K562 (cell line): ENCODE measurements around the gene PLEKHA7. TPM values are rescaled to one million over a fixed set of nuclear protein-coding genes. Genes with fewer than 3 reads are reported as not detected.

ENCODE experiments used
- ATAC-seq: fragments of 200-7000 bp; cut with Tn5 transposase; 3 replicates; pipeline ENCODE4 v1.9.1; 2020; ENCODE audit warnings: moderate library complexity
- BruUV-seq: library from RNA; stranded (reverse); fragments of 400-500 nt; replicated peaks from 2 replicates; lab custom pipeline; 2021; lab: Mats Ljungman, UMichigan
- CTCF ChIA-PET: fragments of 300-600 bp; formaldehyde crosslinking; extraction: SDS; loops from one replicate; lab custom pipeline; 2021; ENCODE audit warnings: low intra/inter-chr PET ratio; lab: Yijun Ruan, JAX
- POLR2A ChIA-PET: fragments of 300-600, 350-650 bp; sonication (Branson Sonifier 250); formaldehyde crosslinking; extraction: SDS; loops from one replicate; lab custom pipeline; 2021; ENCODE audit warnings: antibody characterized with exemption, inconsistent platforms; lab: Yijun Ruan, JAX
- DNase-seq, 4 experiments: peaks; one replicate each; pipeline versions ENCODE4 v3.0.0 to v3.0.0-alpha.2; 2011 to 2018; ENCODE audit warnings: low spot score in 3 of 4, mixed read lengths in 3 of 4; ENCODE audit errors: extremely low read depth in 1 of 4
- FAIRE-seq: peaks from 2 replicates; lab custom pipeline; 2011; peaks lifted over from hg19 to GRCh38; lab: Jason Lieb, UNC
- H2AFZ ChIP-seq: 2 replicates; pipeline ENCODE4 v1.6.0; 2011; ENCODE audit warnings: low read depth, low read length, control low read depth, inconsistent platforms
- H3K27ac ChIP-seq: fragments of 200-600 bp; 3 replicates; pipeline ENCODE4 v1.8.0; 2011; ENCODE audit warnings: low read depth, mild to moderate bottlenecking, control low read depth, inconsistent platforms, low read length, moderate library complexity, mixed read lengths; ENCODE audit errors: extremely low read depth
- H3K27me3 ChIP-seq, 2 experiments: fragments of 300-600 bp in 1 of 2; 2 replicates in 1 of 2; 3 replicates in 1 of 2; pipeline versions ENCODE4 v1.6.0 to v1.8.0; 2011; ENCODE audit warnings: inconsistent platforms in 2 of 2, low read length in 2 of 2, mild to moderate bottlenecking in 1 of 2, mixed read lengths in 1 of 2, moderate library complexity in 1 of 2; ENCODE audit not compliant: control insufficient read depth in 2 of 2, insufficient read depth in 2 of 2
- H3K36me3 ChIP-seq: fragments of 300-600 bp; 3 replicates; pipeline ENCODE4 v1.8.0; 2011; ENCODE audit warnings: mild to moderate bottlenecking, low read length, inconsistent platforms; ENCODE audit not compliant: control insufficient read depth, insufficient read depth
- H3K4me1 ChIP-seq, 2 experiments: fragments of 200-600 bp in 1 of 2; replicated peaks in 1 of 2; 2 replicates in 1 of 2; 3 replicates in 1 of 2; pipeline versions ENCODE4 v1.5.1 to v1.8.0; 2011; ENCODE audit warnings: inconsistent platforms in 2 of 2, low read length in 2 of 2, mild to moderate bottlenecking in 1 of 2, mixed read lengths in 1 of 2, moderate library complexity in 1 of 2; ENCODE audit not compliant: control insufficient read depth in 2 of 2, insufficient read depth in 2 of 2
- H3K4me2 ChIP-seq: 2 replicates; pipeline ENCODE4 v1.6.1; 2011; ENCODE audit warnings: low read length, control low read depth, inconsistent platforms, mixed read lengths; ENCODE audit not compliant: insufficient read depth
- H3K4me3 ChIP-seq: fragments of 200-600 bp; sonication (generic), shearing (Covaris generic); 2 replicates; pipeline ENCODE4 v1.5.1; 2016; ENCODE audit warnings: control low read depth, inconsistent platforms
- H3K79me2 ChIP-seq: fragments of 200-600 bp; 3 replicates; pipeline ENCODE4 v1.8.0; 2011; ENCODE audit warnings: low read length, inconsistent platforms; ENCODE audit not compliant: control insufficient read depth, insufficient read depth
- H3K9ac ChIP-seq, 2 experiments: 2 replicates each; pipeline versions ENCODE4 v1.6.0 to v1.6.1; 2011; ENCODE audit warnings: low read depth in 2 of 2, low read length in 2 of 2, control low read depth in 1 of 2, inconsistent platforms in 1 of 2, mild to moderate bottlenecking in 1 of 2, mixed read lengths in 1 of 2; ENCODE audit not compliant: insufficient read depth in 1 of 2
- H3K9me1 ChIP-seq: one replicate; pipeline ENCODE4 v1.6.0; 2011; ENCODE audit warnings: inconsistent platforms, mild to moderate bottlenecking, low read length, moderate library complexity; ENCODE audit not compliant: control insufficient read depth, insufficient read depth
- H3K9me3 ChIP-seq: replicated peaks from 2 replicates; pipeline ENCODE4 v1.5.1; 2011; ENCODE audit warnings: low read depth, low read length, inconsistent platforms; ENCODE audit not compliant: control insufficient read depth, insufficient read depth
- H4K20me1 ChIP-seq: replicated peaks from 2 replicates; pipeline ENCODE4 v1.6.1; 2011; ENCODE audit warnings: low read length, inconsistent platforms, mixed read lengths; ENCODE audit not compliant: control insufficient read depth, insufficient read depth
- ARID1B ChIP-seq: fragments of 450-650 bp; IDR thresholded peaks from 2 replicates; pipeline ENCODE4 v1.6.1; 2016; ENCODE audit warnings: antibody characterized with exemption, mild to moderate bottlenecking, inconsistent platforms
- ARNT ChIP-seq, 2 experiments: fragments of 450-650 bp; IDR thresholded peaks; 2 replicates each; pipeline ENCODE4 v1.6.1; 2016; ENCODE audit warnings: mild to moderate bottlenecking in 1 of 2
- ATF1 ChIP-seq, 2 experiments: fragments of 450-650 bp in 1 of 2; IDR thresholded peaks; 2 replicates each; pipeline ENCODE4 v1.6.1; 2016; ENCODE audit warnings: missing compliant biosample characterization in 1 of 2, missing genetic modification characterization in 1 of 2
- CBX8 ChIP-seq: fragments of 200-600 bp; sonication (generic); IDR thresholded peaks from 2 replicates; pipeline ENCODE4 v1.6.1; 2012; ENCODE audit warnings: borderline replicate concordance, mixed run types, low read depth, mild to moderate bottlenecking, moderate library complexity, mixed read lengths, low read length, control low read depth, inconsistent platforms; ENCODE audit not compliant: poor library complexity, severe bottlenecking; ENCODE audit errors: extremely low read depth
- CCAR2 ChIP-seq: fragments of 200-400 bp; formaldehyde crosslinking; IDR thresholded peaks from 2 replicates; pipeline ENCODE4 v1.6.1; 2017; ENCODE audit warnings: mild to moderate bottlenecking, low read depth, low read length
- DNMT1 ChIP-seq: fragments of 450-650 bp; IDR thresholded peaks from 2 replicates; pipeline ENCODE4 v1.6.1; 2016; ENCODE audit warnings: antibody characterized with exemption, mild to moderate bottlenecking
- E2F3 ChIP-seq: fragments of 250-450 bp; sonication (Bioruptor Pico); IDR thresholded peaks from 2 replicates; pipeline ENCODE4 v1.4.0; 2020; ENCODE audit warnings: mild to moderate bottlenecking
- GATAD2A ChIP-seq: fragments of 450-650 bp; IDR thresholded peaks from 2 replicates; pipeline ENCODE4 v1.6.1; 2017
- KDM1A ChIP-seq, 2 experiments: fragments of 450-650 bp; IDR thresholded peaks; 2 replicates each; pipeline ENCODE4 v1.6.1; 2016; ENCODE audit warnings: mild to moderate bottlenecking in 2 of 2
- L3MBTL2 ChIP-seq: fragments of 450-650 bp; IDR thresholded peaks from 2 replicates; pipeline ENCODE4 v1.6.1; 2016; ENCODE audit warnings: mild to moderate bottlenecking, moderate library complexity
- MIER1 ChIP-seq: fragments of 450-650 bp; IDR thresholded peaks from 2 replicates; pipeline ENCODE4 v1.6.1; 2016; ENCODE audit warnings: antibody characterized with exemption, mild to moderate bottlenecking, low read depth
- NR3C1 ChIP-seq: sonication (generic); formaldehyde crosslinking; IDR thresholded peaks from 2 replicates; pipeline ENCODE4 v1.8.1; 2022; ENCODE audit warnings: missing genetic modification reagents
- PTBP1 ChIP-seq: fragments of 200-400 bp; formaldehyde crosslinking; IDR thresholded peaks from 2 replicates; pipeline ENCODE4 v1.6.1; 2017; ENCODE audit warnings: low read depth, low read length
- RB1 ChIP-seq: fragments of 450-650 bp; IDR thresholded peaks from 2 replicates; pipeline ENCODE4 v1.6.1; 2017; ENCODE audit warnings: low read depth, mild to moderate bottlenecking
- SMAD2 ChIP-seq: fragments of 150-350 bp; IDR thresholded peaks from 2 replicates; pipeline ENCODE4 v1.6.1; 2014; ENCODE audit warnings: low read depth, mild to moderate bottlenecking, low read length
- XRCC5 ChIP-seq: fragments of 200-400 bp; formaldehyde crosslinking; IDR thresholded peaks from 2 replicates; pipeline ENCODE4 v1.6.1; 2017; ENCODE audit warnings: low read depth, mild to moderate bottlenecking, low read length
- ZNF121 ChIP-seq: sonication (generic); formaldehyde crosslinking; conservative IDR thresholded peaks from 2 replicates; pipeline ENCODE4 v1.8.0; 2022; ENCODE audit warnings: missing genetic modification reagents
- ZNF316 ChIP-seq: fragments of 450-650 bp; IDR thresholded peaks from 2 replicates; pipeline ENCODE4 v1.6.1; 2016
- ZNF76 ChIP-seq: fragments of 250-450 bp; sonication (Bioruptor Pico); IDR thresholded peaks from 2 replicates; pipeline ENCODE4 v1.4.0; 2020; ENCODE audit warnings: mild to moderate bottlenecking, moderate library complexity, borderline replicate concordance
- in situ Hi-C: fragments of 300-500 bp; cut with MboI; formaldehyde crosslinking; loops from 4 replicates; pipeline ENCODE4 v1.15.0; 2018; ENCODE audit warnings: inconsistent platforms, mixed read lengths
- intact Hi-C: fragments of 100-400 bp; cut with micrococcal nuclease; formaldehyde crosslinking; loops from 2 replicates; pipeline ENCODE4 v1.14.2; 2022
- polyA plus RNA-seq, 8 experiments: library from polyadenylated mRNA; depleted of rRNA in 4 of 8; stranded (reverse) in 5 of 8; unstranded in 3 of 8; fragments of >200 nt; fragmentation: Nextera tagmentation in 2 of 8; fragmentation: Illumina TruSeq in 1 of 8; extraction: Ambion mirVana in 2 of 8; extraction: Trizol in 1 of 8; gene quantifications; 2 replicates each; pipeline versions ENCODE4 v1.2.1 to v1.2.3, GENCODE V29; 2011 to 2014; ENCODE audit warnings: inconsistent platforms in 1 of 8, missing spikeins in 1 of 8
- total RNA-seq, 7 experiments: library from RNA; depleted of rRNA in 6 of 7; stranded (reverse); fragments of >200 nt in 6 of 7; fragmentation: Illumina TruSeq in 2 of 7; extraction: Trizol in 2 of 7; gene quantifications; 2 replicates each; pipeline versions ENCODE4 v1.2.1 to v1.2.3, GENCODE V29; 2011 to 2021; ENCODE audit warnings: low replicate concordance in 1 of 7
- TF ChIP-seq, protein P1 (sequence below): sonication (generic); formaldehyde crosslinking; IDR thresholded peaks from 2 replicates; pipeline ENCODE4 v1.8.0; 2022; ENCODE audit warnings: mild to moderate bottlenecking, missing genetic modification reagents

The PLEKHA7 gene
- total and polyA plus RNA-seq, 9 of the 15 experiments (the other 6 are each of a cell fraction or from before 2014, with no cell fraction given), result 0.06 to 0.77 (median 0.20) TPM; not detected in 1

GRCh38 chr11:16793009-16793408 is 221.2 kb downstream of the PLEKHA7 start (continued):
- TF ChIP-seq PTBP1 (no peak), KDM1A (IDR thresholded peaks at IDR 0.05) (no peak), ARID1B (no peak), SMAD2 (no peak), ZNF121 (CRISPR knock-in tag) (no peak), DNMT1 (no peak), CBX8 (no peak), CCAR2 (no peak), ATF1 (CRISPR knock-in tag; IDR thresholded peaks at IDR 0.05) (no peak), ATF1 (tag; IDR thresholded peaks at IDR 0.05) (no peak), GATAD2A (no peak), XRCC5 (no peak)

DNA sequence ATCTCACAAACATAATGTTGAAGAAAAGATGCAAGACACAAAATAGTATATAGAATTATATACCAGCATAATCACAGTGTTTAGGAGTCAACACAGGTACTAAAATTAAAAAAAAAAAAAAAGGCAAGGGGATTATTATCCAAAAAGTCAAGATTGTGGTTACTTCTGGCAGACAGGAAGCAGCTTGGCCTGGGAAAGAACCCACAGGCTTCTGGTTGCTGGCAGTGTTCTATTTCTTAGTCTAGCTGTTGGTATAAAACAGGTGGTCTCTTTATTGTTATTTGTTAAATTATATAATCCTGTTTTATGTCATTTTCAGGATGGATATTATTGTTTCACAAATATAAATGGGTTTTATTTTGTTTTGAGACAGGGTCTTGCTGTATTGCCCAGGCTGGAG is 221.8 kb downstream of the PLEKHA7 start:
- in situ Hi-C loops, result no loop called here
- H3K4me1 ChIP-seq, result no peaks in the 10 kb centered on the region; a peak in 1 of 5 replicates
- H3K9me3 ChIP-seq, result no peaks in the 10 kb centered on the region
- ChIA-PET POLR2A (interaction anchor here (1.6 kb wide), 1 partner anchor 8 kb away, joined by 3 read pairs; no protein-coding TSS in a partner anchor), CTCF (no interaction called here)
- H3K9me1 ChIP-seq, result no peaks in the 10 kb centered on the region
- no peak overlapping the region for H2AFZ ChIP-seq
- FAIRE-seq (no peak), ATAC-seq (no peak)
- H3K79me2 ChIP-seq, result no peaks in the 10 kb centered on the region
- H4K20me1 ChIP-seq, result no peaks in the 10 kb centered on the region
- H3K9ac ChIP-seq, result no peak overlapping the region
- no peak overlapping the region for H3K4me3 ChIP-seq
- TF ChIP-seq ZNF76 (CRISPR knock-in tag) (no peak), ZNF316 (no peak), NR3C1 (no peak), RB1 (no peak), L3MBTL2 (no peak), CCAR2 (no peak), ARNT (IDR thresholded peaks at IDR 0.05) (no peak), E2F3 (no peak), MIER1 (no peak)
- TF ChIP-seq, protein P1, sequence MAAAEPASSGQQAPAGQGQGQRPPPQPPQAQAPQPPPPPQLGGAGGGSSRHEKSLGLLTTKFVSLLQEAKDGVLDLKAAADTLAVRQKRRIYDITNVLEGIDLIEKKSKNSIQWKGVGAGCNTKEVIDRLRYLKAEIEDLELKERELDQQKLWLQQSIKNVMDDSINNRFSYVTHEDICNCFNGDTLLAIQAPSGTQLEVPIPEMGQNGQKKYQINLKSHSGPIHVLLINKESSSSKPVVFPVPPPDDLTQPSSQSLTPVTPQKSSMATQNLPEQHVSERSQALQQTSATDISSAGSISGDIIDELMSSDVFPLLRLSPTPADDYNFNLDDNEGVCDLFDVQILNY (CRISPR knock-in tag), result no peak
- TF ChIP-seq, all 486 proteins: peak for 0
- Histone ChIP-seq H3K27ac (no peak overlapping the region), H3K4me2 (no peak overlapping the region), H3K27me3 (peaks cover 7 to 49% of the 10 kb centered on the region in 2 experiments), H3K36me3 (no peaks in the 10 kb centered on the region)
- no TSS peak for BruUV-seq
- intact Hi-C loops, result no loop called here
- DNase-seq, result no peak
